Activated B cell treated with CpG ODN at 0.5 μM for 24 hours (primary cell): ENCODE data around the gene SNX9. TPM values are rescaled to one million over a fixed set of nuclear protein-coding genes. Genes with fewer than 3 reads are reported as not detected.
A peak's percentile ranks its signal among the peaks of the same experiment; 100 is the strongest.

ENCODE experiments used
- ATAC-seq: fragments of 200-7000 bp; cut with Tn5 transposase; one replicate; pipeline ENCODE4 v1.10.0; 2021; ENCODE audit warnings: low read depth, mild to moderate bottlenecking, moderate library complexity
- CTCF ChIA-PET: fragments of 350-600 bp; sonication (Branson Sonifier 250); formaldehyde crosslinking; loops from one replicate; lab custom pipeline; 2021; ENCODE audit warnings: antibody characterized with exemption; lab: Charles Lee
- POLR2A ChIA-PET: fragments of 350-600 bp; sonication (Branson Sonifier 250); formaldehyde crosslinking; loops from one replicate; lab custom pipeline; 2021; ENCODE audit warnings: antibody characterized with exemption; lab: Charles Lee
- DNase-seq: peaks from one replicate; pipeline ENCODE4 v3.0.0; 2022
- H3K27ac Mint-ChIP-seq: one replicate; pipeline ENCODE4 v1.8.0; 2020; ENCODE audit warnings: mixed read lengths
- H3K27me3 Mint-ChIP-seq: one replicate; pipeline ENCODE4 v1.8.0; 2021; ENCODE audit warnings: mixed read lengths
- H3K36me3 Mint-ChIP-seq: one replicate; pipeline ENCODE4 v1.8.0; 2021; ENCODE audit warnings: low read depth, mixed read lengths
- H3K4me1 Mint-ChIP-seq: one replicate; pipeline ENCODE4 v1.8.0; 2021; ENCODE audit warnings: mixed read lengths
- H3K4me3 Mint-ChIP-seq: one replicate; pipeline ENCODE4 v1.8.0; 2020; ENCODE audit warnings: mild to moderate bottlenecking, mixed read lengths
- H3K9me3 Mint-ChIP-seq: one replicate; pipeline ENCODE4 v1.8.0; 2020; ENCODE audit warnings: mixed read lengths
- CTCF ChIP-seq: fragments of 200-600 bp; IDR thresholded peaks from one replicate; pipeline ENCODE4 v1.8.0; 2022; ENCODE audit warnings: antibody characterized with exemption, mild to moderate bottlenecking
- intact Hi-C: fragments of 100-400 bp; cut with micrococcal nuclease; formaldehyde crosslinking; loops from one replicate; pipeline ENCODE4 v1.15.1; 2024
- total RNA-seq: library from RNA; stranded (reverse); gene quantifications from 2 replicates; pipeline ENCODE4 v1.2.3, GENCODE V29; 2022

SNX9 gene
- total RNA-seq, 1 donor from 2014 or later: 40.0 TPM

- no peak for TF ChIP-seq CTCF
- H3K36me3 Mint-ChIP-seq: peaks cover 92% of the 10 kb centered on the region
- ChIA-PET CTCF (interaction anchor here (1.1 to 1.5 kb wide), 2 partner anchors 119 to 152 kb away, joined by 4 to 6 read pairs; no protein-coding TSS in a partner anchor), POLR2A (no interaction called here)
- DNase-seq (no peak), ATAC-seq (no peak)
- no peak overlapping the region for H3K4me3 Mint-ChIP-seq
- intact Hi-C loops: no loop called here
- H3K27ac Mint-ChIP-seq: no peak overlapping the region
- H3K27me3 Mint-ChIP-seq: no peaks in the 10 kb centered on the region
- no peaks in the 10 kb centered on the region for H3K9me3 Mint-ChIP-seq
- peaks cover 24% of the 10 kb centered on the region for H3K4me1 Mint-ChIP-seq
Observed at GRCh38 chr6:157907651-157908050, 84.6 kb downstream of the SNX9 start.

GRCh38 chr6:157908369-157909281 lies 85.6 kb downstream of the SNX9 start:
- no peak for TF ChIP-seq CTCF
- CTCF ChIA-PET: interaction anchor here (1.6 kb wide), 1 partner anchor 36 kb away, joined by 4 read pairs; no protein-coding TSS in a partner anchor
- H3K9me3 Mint-ChIP-seq: no peaks in the 10 kb centered on the region
- no peaks in the 10 kb centered on the region for H3K27me3 Mint-ChIP-seq
- H3K27ac Mint-ChIP-seq: peak overlapping the region; percentile 19
- ATAC-seq (peak; percentile 54), DNase-seq (no peak)
- POLR2A ChIA-PET: no interaction called here
- peaks cover 26% of the 10 kb centered on the region for H3K4me1 Mint-ChIP-seq
- intact Hi-C loops: no loop called here
- peaks cover 86% of the 10 kb centered on the region for H3K36me3 Mint-ChIP-seq
- H3K4me3 Mint-ChIP-seq: no peak overlapping the region

GRCh38 chr6:157909282-157909664 lies 86.2 kb downstream of the SNX9 start:
- CTCF ChIA-PET: interaction anchor here (1.6 kb wide), 1 partner anchor 36 kb away, joined by 4 read pairs; no protein-coding TSS in a partner anchor
- Mint-ChIP-seq H3K27ac (peak overlapping the region; percentile 19), H3K36me3 (peaks cover 86% of the 10 kb centered on the region), H3K4me3 (no peak overlapping the region), H3K4me1 (peaks cover 27% of the 10 kb centered on the region), H3K9me3 (peaks cover 2% of the 10 kb centered on the region), H3K27me3 (no peaks in the 10 kb centered on the region)
- no peak for DNase-seq
- POLR2A ChIA-PET: no interaction called here
- peak; percentile 7 for ATAC-seq
- TF ChIP-seq CTCF: no peak
- intact Hi-C loops: no loop called here

- no peak for TF ChIP-seq CTCF
- Mint-ChIP-seq H3K27me3 (no peaks in the 10 kb centered on the region), H3K4me3 (no peak overlapping the region), H3K9me3 (peaks cover 2% of the 10 kb centered on the region), H3K36me3 (peaks cover 79% of the 10 kb centered on the region), H3K4me1 (peaks cover 27% of the 10 kb centered on the region), H3K27ac (no peak overlapping the region)
- ChIA-PET CTCF (no interaction called here), POLR2A (no interaction called here)
- DNase-seq: no peak
- intact Hi-C loops: no loop called here
- ATAC-seq: no peak
Observed at GRCh38 chr6:157911278-157911677, 88.2 kb downstream of the SNX9 start.

- no peak for TF ChIP-seq CTCF
- Mint-ChIP-seq H3K27ac (peak overlapping the region; percentile 6), H3K36me3 (peaks cover 79% of the 10 kb centered on the region), H3K4me1 (peaks cover 27% of the 10 kb centered on the region), H3K27me3 (no peaks in the 10 kb centered on the region), H3K4me3 (no peak overlapping the region), H3K9me3 (peaks cover 2% of the 10 kb centered on the region)
- ATAC-seq (no peak), DNase-seq (no peak)
- intact Hi-C loops: no loop called here
- POLR2A ChIA-PET: no interaction called here
- CTCF ChIA-PET: no interaction called here
Observed at GRCh38 chr6:157911786-157912185, 88.7 kb downstream of the SNX9 start.
